Endothelial cell of umbilical vein (primary cell): ENCODE measurements around the gene PRKACB.

Experiments used
- EZH2 ChIP-seq: IDR thresholded peaks from 2 replicates; pipeline ENCODE4 v1.6.1; 2012; ENCODE audit warnings: borderline replicate concordance, low read depth, mild to moderate bottlenecking, moderate library complexity, low read length, inconsistent platforms; ENCODE audit not compliant: severe bottlenecking
- FOS ChIP-seq: IDR thresholded peaks from 2 replicates; pipeline ENCODE4 v1.6.1; 2011; ENCODE audit warnings: mild to moderate bottlenecking, low read length, moderate library complexity, borderline replicate concordance; ENCODE audit not compliant: insufficient read depth
- GATA2 ChIP-seq: IDR thresholded peaks from 2 replicates; pipeline ENCODE4 v1.7.0; 2011; ENCODE audit warnings: low read depth, mild to moderate bottlenecking, moderate library complexity, mixed read lengths, low read length; ENCODE audit not compliant: insufficient read length, insufficient read depth
- JUN ChIP-seq: IDR thresholded peaks from 2 replicates; pipeline ENCODE4 v1.6.1; 2011; ENCODE audit warnings: borderline replicate concordance, low read depth; ENCODE audit not compliant: insufficient read length, insufficient read depth
- MAX ChIP-seq: IDR thresholded peaks from 2 replicates; pipeline ENCODE4 v1.6.1; 2011; ENCODE audit not compliant: insufficient read depth, insufficient read length
- MYC ChIP-seq: IDR thresholded peaks from one replicate; pipeline ENCODE4 v1.6.1; 2011; ENCODE audit warnings: mild to moderate bottlenecking, low read depth, low read length
- POLR2A ChIP-seq: IDR thresholded peaks from 2 replicates; pipeline ENCODE4 v1.6.1; 2012; ENCODE audit warnings: low read depth, mild to moderate bottlenecking, control low read depth, low read length
- POLR2AphosphoS5 ChIP-seq: IDR thresholded peaks from 2 replicates; pipeline ENCODE4 v1.6.1; 2012; ENCODE audit warnings: low read depth, mild to moderate bottlenecking, control low read depth, low read length, moderate library complexity; ENCODE audit not compliant: insufficient read depth
- TF ChIP-seq, protein P1 (sequence below), 2 donors: IDR thresholded peaks; 1 replicate in 1 of 2; 2 replicates in 1 of 2; pipeline ENCODE4 v1.5.1; 2011; ENCODE audit warnings: low read length in 2 of 2, mild to moderate bottlenecking in 2 of 2, moderate library complexity in 2 of 2, control low read depth in 1 of 2, inconsistent platforms in 1 of 2, low read depth in 1 of 2; ENCODE audit not compliant: insufficient read depth in 1 of 2; ENCODE audit errors: extremely low read depth in 1 of 2

DNA sequence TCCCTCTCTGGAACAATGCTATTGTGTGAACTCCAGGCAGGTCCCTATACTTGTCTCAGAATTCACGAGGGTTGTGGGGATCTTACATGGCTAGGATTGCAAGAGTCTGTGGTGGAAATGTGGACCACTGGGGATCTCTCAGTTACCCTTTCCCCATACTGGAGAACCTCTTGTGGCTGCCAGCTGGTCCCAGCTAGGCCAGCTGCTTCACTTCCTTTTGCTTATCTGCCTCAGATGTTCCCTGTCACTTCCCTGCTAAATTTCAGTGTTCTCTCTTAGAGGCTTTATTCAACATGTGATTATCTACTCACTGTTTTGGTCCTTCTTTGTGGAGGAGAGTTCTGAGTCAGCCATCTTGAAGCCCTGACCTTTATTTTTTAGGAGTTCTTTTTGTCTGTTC is 81.6 kb downstream of the PRKACB start:
- TF ChIP-seq, protein P1, sequence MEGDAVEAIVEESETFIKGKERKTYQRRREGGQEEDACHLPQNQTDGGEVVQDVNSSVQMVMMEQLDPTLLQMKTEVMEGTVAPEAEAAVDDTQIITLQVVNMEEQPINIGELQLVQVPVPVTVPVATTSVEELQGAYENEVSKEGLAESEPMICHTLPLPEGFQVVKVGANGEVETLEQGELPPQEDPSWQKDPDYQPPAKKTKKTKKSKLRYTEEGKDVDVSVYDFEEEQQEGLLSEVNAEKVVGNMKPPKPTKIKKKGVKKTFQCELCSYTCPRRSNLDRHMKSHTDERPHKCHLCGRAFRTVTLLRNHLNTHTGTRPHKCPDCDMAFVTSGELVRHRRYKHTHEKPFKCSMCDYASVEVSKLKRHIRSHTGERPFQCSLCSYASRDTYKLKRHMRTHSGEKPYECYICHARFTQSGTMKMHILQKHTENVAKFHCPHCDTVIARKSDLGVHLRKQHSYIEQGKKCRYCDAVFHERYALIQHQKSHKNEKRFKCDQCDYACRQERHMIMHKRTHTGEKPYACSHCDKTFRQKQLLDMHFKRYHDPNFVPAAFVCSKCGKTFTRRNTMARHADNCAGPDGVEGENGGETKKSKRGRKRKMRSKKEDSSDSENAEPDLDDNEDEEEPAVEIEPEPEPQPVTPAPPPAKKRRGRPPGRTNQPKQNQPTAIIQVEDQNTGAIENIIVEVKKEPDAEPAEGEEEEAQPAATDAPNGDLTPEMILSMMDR (IDR thresholded peaks at IDR 0.05; ENCODE audit: extremely low read depth in 1 of 2, insufficient read depth in 1 of 2, low read depth in 1 of 2, low read length in 2 of 2), result no peak
- no peak for TF ChIP-seq EZH2
- TF ChIP-seq MAX, result no peak
- TF ChIP-seq FOS, result no peak
- no peak for TF ChIP-seq POLR2A
- no peak for TF ChIP-seq GATA2
- TF ChIP-seq POLR2AphosphoS5, result no peak
- TF ChIP-seq MYC, result no peak
- no peak for TF ChIP-seq JUN
